DMS53 treated with DMSO at 0.1 percent for 48 hours (cell line): ENCODE measurements around the gene GIPC1.
"Not testable (repeated sequence)": the region's sequence is repeated elsewhere in the genome, so short reads cannot be mapped to it uniquely, and the experiment has no call there.

Experiments used
- DNase-seq: peaks from one replicate; lab custom pipeline; 2025; ENCODE audit not compliant: unreplicated experiment; lab: John Stamatoyannopoulos, UW

The GIPC1 gene

GRCh38 chr19:14496029-14496833 is at the start of gene GIPC1:
Gene GIPC1, minus strand, starts transcription at chr19:14496127. Its CDS starts 13,151 bp downstream, at chr19:14482976.
- peak; percentile 89 for DNase-seq

- no peak for DNase-seq
Observed at GRCh38 chr19:14545716-14546082, 49.8 kb upstream of the GIPC1 start.

GRCh38 chr19:14544977-14545715 is 49.2 kb upstream of the GIPC1 start:
- no peak for DNase-seq

GRCh38 chr19:14544047-14544446 is 48.1 kb upstream of the GIPC1 start:
- DNase-seq: no peak

GRCh38 chr19:14542711-14543328 is 46.9 kb upstream of the GIPC1 start:
- DNase-seq: no peak

- not testable (repeated sequence) for DNase-seq
Observed at GRCh38 chr19:14541979-14542378, 46.1 kb upstream of the GIPC1 start.

GRCh38 chr19:14540741-14541525 is 45.0 kb upstream of the GIPC1 start:
- DNase-seq: no peak

GRCh38 chr19:14536926-14537692 is 41.2 kb upstream of the GIPC1 start:
- DNase-seq: no peak

- no peak for DNase-seq
Observed at GRCh38 chr19:14533450-14533849, 37.5 kb upstream of the GIPC1 start.

- DNase-seq: no peak
Observed at GRCh38 chr19:14530506-14530905, 34.6 kb upstream of the GIPC1 start.

- no peak for DNase-seq
Observed at GRCh38 chr19:14530005-14530348, 34.0 kb upstream of the GIPC1 start.

GRCh38 chr19:14529254-14530004 is 33.5 kb upstream of the GIPC1 start, which contains the start of gene TECR:
Gene TECR, plus strand, starts transcription at chr19:14529594. Its CDS starts 103 bp downstream, at chr19:14529697.
- peak; percentile 93 for DNase-seq

GRCh38 chr19:14528419-14529253 is 32.7 kb upstream of the GIPC1 start:
- DNase-seq: no peak

GRCh38 chr19:14526423-14526822 is 30.5 kb upstream of the GIPC1 start:
- no peak for DNase-seq

- DNase-seq: no peak
Observed at GRCh38 chr19:14525729-14526128, 29.8 kb upstream of the GIPC1 start.

- no peak for DNase-seq
Observed at GRCh38 chr19:14520543-14520942, 24.6 kb upstream of the GIPC1 start.

- DNase-seq: peak; percentile 34
Observed at GRCh38 chr19:14519860-14520407, 24.0 kb upstream of the GIPC1 start.

GRCh38 chr19:14519245-14519859 is 23.4 kb upstream of the GIPC1 start:
- no peak for DNase-seq
